Thyroid gland (tissue), 4 donors: ENCODE measurements around the gene NOL8.

Source experiments
- CTCF ChIP-seq, 6 experiments: fragments of 200-600 bp in 3 of 6; fragments of 450-650 bp in 3 of 6; sonication (generic) in 3 of 6; IDR thresholded peaks; one replicate each; pipeline ENCODE4 v1.5.1; 2016 to 2019; ENCODE audit warnings: antibody characterized with exemption in 6 of 6, mild to moderate bottlenecking in 2 of 6, inconsistent platforms in 1 of 6, moderate library complexity in 1 of 6
- POLR2A ChIP-seq, 2 donors: fragments of 450-650 bp; IDR thresholded peaks; one replicate each; pipeline ENCODE4 v1.6.1; 2017; ENCODE audit warnings: antibody characterized with exemption in 2 of 2, mild to moderate bottlenecking in 2 of 2, moderate library complexity in 1 of 2

GRCh38 chr9:92293452-92294296 lies 31.5 kb downstream of the NOL8 start, which contains the start of gene IARS1:
- peak in 1 of 2 donors; percentile 73 for TF ChIP-seq POLR2A (IDR thresholded peaks at IDR 0.05)
- peak in 1 of 6 experiments; percentile 20 for TF ChIP-seq CTCF (IDR thresholded peaks at IDR 0.05)
